Activated CD8-positive, alpha-beta T cell treated with anti-CD3 and anti-CD28 coated beads, Interleukin-2, amount 10 ng/mL, durations not matched to agents 7 days and 5 days (primary cell): ENCODE results near the gene HIVEP1. TPM values are rescaled to one million over a fixed set of nuclear protein-coding genes. Genes with fewer than 3 reads are reported as not detected.

Experiments
- ATAC-seq: fragments of 150-1000 bp; cut with Tn5 transposase; one replicate; pipeline ENCODE4 v1.10.0; 2021; ENCODE audit warnings: moderate library complexity
- CTCF ChIA-PET: fragments of 350-600 bp; sonication (Branson Sonifier 250); formaldehyde crosslinking; loops from one replicate; lab custom pipeline; 2021; ENCODE audit warnings: antibody characterized with exemption; lab: Charles Lee
- POLR2A ChIA-PET: fragments of 350-600 bp; sonication (Branson Sonifier 250); formaldehyde crosslinking; loops from one replicate; lab custom pipeline; 2021; ENCODE audit warnings: antibody characterized with exemption; lab: Charles Lee
- DNase-seq: peaks from one replicate; pipeline ENCODE4 v3.0.0-alpha.2; 2020
- H3K27ac Mint-ChIP-seq: one replicate; pipeline ENCODE4 v1.8.0; 2021; ENCODE audit warnings: mild to moderate bottlenecking, mixed read lengths
- H3K27me3 Mint-ChIP-seq: one replicate; pipeline ENCODE4 v1.8.0; 2021; ENCODE audit warnings: low read depth, mixed read lengths
- H3K36me3 Mint-ChIP-seq: one replicate; pipeline ENCODE4 v1.8.0; 2021; ENCODE audit warnings: low read depth, mixed read lengths
- H3K4me1 Mint-ChIP-seq: one replicate; pipeline ENCODE4 v1.8.0; 2021; ENCODE audit warnings: low read depth, mixed read lengths
- H3K4me3 Mint-ChIP-seq: one replicate; pipeline ENCODE4 v1.8.0; 2021; ENCODE audit warnings: mild to moderate bottlenecking, mixed read lengths
- H3K9me3 Mint-ChIP-seq: one replicate; pipeline ENCODE4 v1.8.0; 2022; ENCODE audit warnings: mixed read lengths; ENCODE audit not compliant: insufficient read depth
- total RNA-seq, 2 experiments: library from RNA; stranded (reverse); gene quantifications; one replicate each; pipeline ENCODE4 v1.2.3, GENCODE V29; 2021

The HIVEP1 gene
- total RNA-seq, 2 experiments from 2014 or later = 21.2 to 21.4 TPM

DNA sequence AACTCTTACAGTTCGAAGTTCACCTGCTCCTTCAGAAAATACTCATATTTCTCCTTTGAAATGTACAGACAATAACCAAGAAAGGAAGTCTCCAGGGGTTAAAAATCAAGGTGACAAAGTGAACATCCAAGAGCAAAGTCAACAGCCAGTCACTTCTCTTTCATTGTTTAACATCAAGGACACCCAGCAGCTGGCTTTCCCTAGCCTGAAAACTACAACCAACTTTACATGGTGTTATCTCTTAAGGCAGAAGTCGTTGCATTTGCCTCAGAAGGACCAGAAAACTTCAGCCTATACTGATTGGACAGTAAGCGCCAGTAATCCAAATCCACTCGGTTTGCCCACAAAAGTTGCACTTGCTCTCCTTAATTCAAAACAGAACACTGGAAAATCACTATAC is 113.3 kb downstream of the HIVEP1 start:
- H3K4me3 Mint-ChIP-seq = no peak overlapping the region
- no peak for DNase-seq
- no peak overlapping the region for H3K27ac Mint-ChIP-seq
- CTCF ChIA-PET = interaction anchor here (1.1 to 1.8 kb wide), 2 partner anchors 14 to 52 kb away, joined by 3 to 5 read pairs; no protein-coding TSS in a partner anchor
- no peaks in the 10 kb centered on the region for H3K27me3 Mint-ChIP-seq
- H3K4me1 Mint-ChIP-seq = peaks cover 35% of the 10 kb centered on the region
- peaks cover 60% of the 10 kb centered on the region for H3K36me3 Mint-ChIP-seq
- peaks cover 4% of the 10 kb centered on the region for H3K9me3 Mint-ChIP-seq
- POLR2A ChIA-PET = interaction anchor here (0.7 to 1.2 kb wide), 3 partner anchors 13 to 15 kb away, joined by 3 to 4 read pairs (median 3); no protein-coding TSS in a partner anchor
- no peak for ATAC-seq

DNA sequence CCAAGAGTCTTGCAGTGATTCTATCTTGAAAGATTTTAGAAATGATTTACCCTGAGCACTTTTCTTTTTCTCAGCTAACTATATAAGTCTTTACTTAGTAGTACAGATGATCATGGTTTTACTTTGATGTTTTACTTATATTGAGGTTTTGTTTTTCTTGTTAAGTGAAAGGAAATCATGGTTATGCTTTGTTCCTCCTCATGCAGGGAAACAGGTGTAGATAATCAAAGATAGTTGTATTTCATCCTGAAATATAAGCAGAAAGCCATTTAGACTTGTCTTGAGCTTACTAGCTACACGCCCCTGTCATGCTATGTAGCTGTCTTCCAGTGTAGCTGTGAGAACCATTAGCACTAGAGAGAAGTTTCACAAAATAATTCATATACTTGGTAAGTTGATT is 113.9 kb downstream of the HIVEP1 start:
- Mint-ChIP-seq H3K27me3 (no peaks in the 10 kb centered on the region), H3K27ac (peak overlapping the region; percentile 60), H3K9me3 (no peaks in the 10 kb centered on the region), H3K36me3 (peaks cover 57% of the 10 kb centered on the region), H3K4me3 (no peak overlapping the region), H3K4me1 (peaks cover 35% of the 10 kb centered on the region)
- ATAC-seq = no peak
- POLR2A ChIA-PET = interaction anchor here (1.2 kb wide), 1 partner anchor 13 kb away, joined by 4 read pairs; no protein-coding TSS in a partner anchor
- no peak for DNase-seq
- CTCF ChIA-PET = interaction anchor here (0.6 to 1.8 kb wide), 4 partner anchors 12 to 163 kb away, joined by 3 to 5 read pairs (median 4); no protein-coding TSS in a partner anchor

DNA sequence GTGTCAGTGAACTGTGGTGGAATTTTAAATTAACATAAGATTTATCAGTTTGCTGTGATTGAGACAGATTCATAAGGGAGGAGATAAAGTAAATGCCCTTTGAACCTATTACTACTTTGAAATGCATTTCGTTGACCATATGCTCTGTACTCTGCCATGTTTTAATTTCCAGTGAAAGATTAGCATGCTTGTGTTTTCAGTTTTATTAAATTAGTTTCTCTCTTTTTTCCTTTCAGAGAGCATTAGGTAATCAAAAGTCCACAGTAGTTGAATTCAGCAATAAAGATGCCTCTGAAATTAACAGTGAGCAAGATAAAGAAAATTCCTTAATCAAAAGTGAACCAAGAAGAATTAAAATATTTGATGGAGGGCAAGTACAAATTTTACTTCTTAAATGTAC is 117.4 kb downstream of the HIVEP1 start:
- H3K36me3 Mint-ChIP-seq = peaks cover 46% of the 10 kb centered on the region
- POLR2A ChIA-PET = no interaction called here
- H3K4me3 Mint-ChIP-seq = no peak overlapping the region
- ATAC-seq (no peak), DNase-seq (no peak)
- H3K27ac Mint-ChIP-seq = no peak overlapping the region
- no peaks in the 10 kb centered on the region for H3K9me3 Mint-ChIP-seq
- CTCF ChIA-PET = interaction anchor here (1.9 kb wide), 1 partner anchor 10 kb away, joined by 5 read pairs; no protein-coding TSS in a partner anchor
- no peaks in the 10 kb centered on the region for H3K27me3 Mint-ChIP-seq
- peaks cover 29% of the 10 kb centered on the region for H3K4me1 Mint-ChIP-seq

DNA sequence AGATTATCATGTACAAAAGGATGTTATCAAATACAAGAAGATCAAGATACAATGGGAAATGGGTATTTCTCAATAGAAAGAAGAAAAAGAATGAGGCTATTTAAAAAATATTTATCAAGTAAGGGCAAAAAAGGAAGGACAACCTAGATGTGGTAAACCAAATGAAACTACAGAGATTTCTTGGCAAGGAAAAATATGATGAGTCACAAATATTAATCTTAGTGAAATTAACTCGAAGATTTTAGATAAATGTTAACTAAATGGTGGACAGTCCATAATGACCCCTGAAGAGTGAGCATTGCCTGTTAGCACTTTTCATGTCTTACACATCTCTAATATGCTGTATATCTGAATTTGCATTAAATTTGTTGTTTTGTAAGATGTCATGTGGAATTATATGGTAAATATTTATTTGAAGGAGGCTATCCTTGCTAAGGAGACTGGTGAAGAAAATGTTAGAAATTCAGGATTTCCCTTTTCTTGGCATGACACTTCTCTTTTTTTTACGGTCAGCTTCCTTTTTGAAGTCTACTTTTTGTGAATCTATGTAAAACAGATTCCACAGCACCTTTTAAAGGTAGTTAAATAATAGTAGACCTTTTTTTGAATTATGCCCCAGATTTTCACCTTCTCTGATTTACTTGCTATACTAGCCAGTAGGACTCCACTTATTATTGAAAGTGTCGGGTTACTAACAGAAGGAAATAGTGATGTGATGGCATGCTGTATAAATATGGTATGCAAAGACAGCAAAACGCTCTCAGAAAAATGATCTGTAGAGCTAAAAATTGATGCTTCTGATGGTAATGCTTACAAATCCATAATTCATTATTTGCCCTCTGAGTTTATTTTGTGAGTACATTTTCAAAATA is 120.5 kb downstream of the HIVEP1 start:
- no peak for DNase-seq
- peaks cover 11% of the 10 kb centered on the region for H3K4me1 Mint-ChIP-seq
- H3K9me3 Mint-ChIP-seq = no peaks in the 10 kb centered on the region
- ChIA-PET POLR2A (no interaction called here), CTCF (no interaction called here)
- H3K27me3 Mint-ChIP-seq = no peaks in the 10 kb centered on the region
- H3K27ac Mint-ChIP-seq = no peak overlapping the region
- H3K4me3 Mint-ChIP-seq = no peak overlapping the region
- peaks cover 40% of the 10 kb centered on the region for H3K36me3 Mint-ChIP-seq
- no peak for ATAC-seq

DNA sequence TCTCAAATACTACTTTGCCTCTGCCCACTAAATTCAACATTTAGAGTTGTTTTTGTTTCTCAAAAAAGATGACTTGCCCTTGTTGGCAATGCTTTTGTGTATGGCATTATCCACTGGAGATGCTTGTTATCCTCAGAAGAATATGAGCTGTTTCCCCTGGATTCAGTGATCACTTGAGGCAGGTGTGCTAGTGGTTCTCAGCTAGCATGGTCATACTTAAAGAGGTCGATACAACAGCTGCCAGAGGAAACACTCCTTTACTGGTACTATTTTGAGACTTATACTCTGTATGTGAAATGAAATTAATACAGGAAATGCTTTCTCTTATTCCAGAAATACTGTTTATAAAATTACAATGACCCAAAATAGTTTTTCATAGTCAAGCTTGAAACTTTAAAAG is 122.5 kb downstream of the HIVEP1 start:
- no peak for DNase-seq
- no peak for ATAC-seq
- H3K27me3 Mint-ChIP-seq = no peaks in the 10 kb centered on the region
- H3K9me3 Mint-ChIP-seq = no peaks in the 10 kb centered on the region
- H3K36me3 Mint-ChIP-seq = peaks cover 45% of the 10 kb centered on the region
- CTCF ChIA-PET = interaction anchor here (0.8 to 1.2 kb wide), 4 partner anchors 15 to 422 kb away, joined by 3 to 5 read pairs (median 4); no protein-coding TSS in a partner anchor
- H3K27ac Mint-ChIP-seq = no peak overlapping the region
- H3K4me3 Mint-ChIP-seq = no peak overlapping the region
- peaks cover 26% of the 10 kb centered on the region for H3K4me1 Mint-ChIP-seq
- POLR2A ChIA-PET = no interaction called here

DNA sequence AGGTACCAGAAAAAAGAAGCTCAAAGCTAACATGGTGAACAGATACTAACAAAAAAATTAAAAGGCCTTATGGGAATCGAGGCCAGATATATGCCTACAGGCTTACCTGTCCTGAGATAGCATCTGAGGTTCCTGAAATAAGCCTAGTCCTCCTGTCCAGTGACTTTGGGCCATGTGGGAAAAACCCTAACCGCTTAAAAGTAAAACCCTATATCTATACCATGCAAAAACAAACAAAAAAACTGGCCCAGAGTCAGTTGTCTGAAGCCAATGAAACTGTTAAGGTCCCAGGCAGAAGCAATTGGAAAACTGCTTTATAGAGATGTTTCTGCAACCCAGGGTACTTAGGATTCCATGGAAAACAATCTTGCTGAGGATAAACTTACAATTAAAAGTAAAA is 122.9 kb downstream of the HIVEP1 start:
- peaks cover 48% of the 10 kb centered on the region for H3K36me3 Mint-ChIP-seq
- POLR2A ChIA-PET = no interaction called here
- CTCF ChIA-PET = interaction anchor here (0.8 to 1.2 kb wide), 3 partner anchors 59 to 422 kb away, joined by 3 to 5 read pairs (median 4); no protein-coding TSS in a partner anchor
- no peak overlapping the region for H3K27ac Mint-ChIP-seq
- H3K4me3 Mint-ChIP-seq = no peak overlapping the region
- no peak for ATAC-seq
- DNase-seq = no peak
- no peaks in the 10 kb centered on the region for H3K27me3 Mint-ChIP-seq
- H3K9me3 Mint-ChIP-seq = no peaks in the 10 kb centered on the region
- peaks cover 26% of the 10 kb centered on the region for H3K4me1 Mint-ChIP-seq

DNA sequence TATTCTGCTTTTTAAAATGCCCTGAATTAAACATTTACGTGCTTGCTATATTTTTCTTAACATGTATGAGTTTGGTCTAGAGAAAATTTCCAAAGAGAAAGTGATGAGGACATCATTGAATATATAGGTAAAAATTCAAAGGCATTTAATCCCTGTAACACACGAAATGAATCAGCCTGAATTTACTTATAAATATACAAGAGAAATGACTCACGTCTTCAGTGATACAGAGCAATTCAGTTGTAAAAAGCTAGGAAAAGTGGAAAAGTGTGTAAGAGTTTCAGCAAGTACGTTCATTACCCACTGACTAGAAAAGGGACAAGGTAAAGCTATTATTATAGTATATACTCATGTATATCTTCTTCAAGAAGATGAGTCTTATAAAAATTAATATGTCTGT is 124.8 kb downstream of the HIVEP1 start:
- Mint-ChIP-seq H3K36me3 (peaks cover 54% of the 10 kb centered on the region), H3K4me1 (peaks cover 25% of the 10 kb centered on the region), H3K4me3 (no peak overlapping the region), H3K27ac (no peak overlapping the region), H3K9me3 (no peaks in the 10 kb centered on the region), H3K27me3 (no peaks in the 10 kb centered on the region)
- ATAC-seq = no peak
- CTCF ChIA-PET = no interaction called here
- POLR2A ChIA-PET = no interaction called here
- no peak for DNase-seq

DNA sequence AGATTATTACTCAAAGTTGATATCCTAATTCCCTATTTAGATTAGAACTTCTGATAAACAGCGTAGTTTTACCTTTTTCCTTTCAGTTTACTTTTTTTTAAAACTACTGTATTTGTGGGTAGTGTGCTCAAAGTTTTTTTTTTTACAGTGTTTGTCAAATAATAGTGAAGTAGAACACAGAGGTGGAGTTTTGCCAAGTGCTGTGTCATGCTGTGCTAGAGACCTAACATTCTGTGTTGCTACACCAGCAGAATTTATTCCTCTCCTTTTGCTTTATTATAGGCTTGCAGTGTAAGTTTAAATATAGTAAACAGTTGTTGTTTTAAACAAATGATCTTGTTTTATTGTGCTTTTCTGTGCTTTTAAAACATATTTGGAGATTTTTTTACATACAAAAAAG is 125.4 kb downstream of the HIVEP1 start:
- CTCF ChIA-PET = interaction anchor here (1.1 to 2.3 kb wide), 2 partner anchors 9 to 96 kb away, joined by 5 to 6 read pairs; no protein-coding TSS in a partner anchor
- POLR2A ChIA-PET = no interaction called here
- peaks cover 57% of the 10 kb centered on the region for H3K36me3 Mint-ChIP-seq

DNA sequence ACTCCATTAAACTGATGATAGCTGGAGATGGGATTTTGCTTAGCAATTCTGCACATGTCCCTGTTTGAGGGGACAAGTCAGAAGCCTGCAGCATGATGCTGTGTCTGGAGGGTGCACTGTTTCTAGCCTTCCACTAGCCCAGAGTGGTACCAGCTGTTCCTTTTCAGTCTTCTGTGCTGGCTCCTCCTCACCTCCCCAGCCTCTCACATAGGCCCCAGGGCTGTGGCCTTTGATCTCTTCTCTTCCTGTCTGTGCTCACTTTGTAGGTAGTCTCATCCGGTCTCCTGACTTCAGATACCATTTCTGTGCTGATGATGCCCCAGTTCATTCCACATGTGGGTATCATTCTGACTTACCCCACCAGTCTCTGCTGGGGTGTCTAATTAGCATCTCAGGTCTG is 126.3 kb downstream of the HIVEP1 start:
- H3K36me3 Mint-ChIP-seq = peaks cover 59% of the 10 kb centered on the region
- H3K4me1 Mint-ChIP-seq = peaks cover 23% of the 10 kb centered on the region
- ChIA-PET POLR2A (interaction anchor here (1.0 to 1.4 kb wide), 2 partner anchors 12 to 14 kb away, joined by 3 to 4 read pairs; no protein-coding TSS in a partner anchor), CTCF (interaction anchor here (1.0 to 2.3 kb wide), 6 partner anchors 10 to 96 kb away, joined by 3 to 6 read pairs (median 4); no protein-coding TSS in a partner anchor)
- DNase-seq (peak; percentile 79), ATAC-seq (peak; percentile 100)
- peak overlapping the region; percentile 84 for H3K27ac Mint-ChIP-seq
- H3K27me3 Mint-ChIP-seq = no peaks in the 10 kb centered on the region
- H3K9me3 Mint-ChIP-seq = no peaks in the 10 kb centered on the region
- no peak overlapping the region for H3K4me3 Mint-ChIP-seq

More for the DNA sequence above, 125.4 kb downstream of the HIVEP1 start:
- Mint-ChIP-seq H3K27me3 (no peaks in the 10 kb centered on the region), H3K4me3 (no peak overlapping the region), H3K9me3 (no peaks in the 10 kb centered on the region), H3K27ac (no peak overlapping the region), H3K4me1 (peaks cover 23% of the 10 kb centered on the region)
- DNase-seq (no peak), ATAC-seq (no peak)

DNA sequence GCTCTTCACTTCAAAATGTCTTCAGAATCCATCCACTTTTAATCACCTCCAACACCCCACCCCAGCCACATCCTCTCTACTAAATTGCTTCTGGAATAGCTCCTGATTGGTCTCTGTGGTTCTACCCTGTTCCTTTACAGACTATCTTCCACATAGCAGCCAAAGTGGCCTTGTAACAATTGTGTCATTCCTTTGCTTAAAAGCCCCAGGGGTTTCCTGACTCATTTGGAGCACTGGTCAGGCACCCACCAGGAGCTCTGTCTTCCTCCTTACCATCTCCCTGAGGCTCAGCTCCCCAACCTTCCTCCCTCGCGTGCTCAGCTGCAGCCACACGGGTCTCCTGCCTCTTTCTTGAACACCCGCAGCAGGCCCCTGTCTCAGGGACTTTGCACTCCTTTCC is 126.8 kb downstream of the HIVEP1 start:
- DNase-seq (no peak), ATAC-seq (peak; percentile 13)
- H3K36me3 Mint-ChIP-seq = peaks cover 61% of the 10 kb centered on the region
- H3K4me1 Mint-ChIP-seq = peaks cover 23% of the 10 kb centered on the region
- H3K4me3 Mint-ChIP-seq = no peak overlapping the region
- POLR2A ChIA-PET = interaction anchor here (1.0 to 1.4 kb wide), 2 partner anchors 13 to 14 kb away, joined by 3 to 4 read pairs; no protein-coding TSS in a partner anchor
- CTCF ChIA-PET = interaction anchor here (1.1 to 2.3 kb wide), 4 partner anchors 13 to 95 kb away, joined by 3 to 6 read pairs (median 4); no protein-coding TSS in a partner anchor
- H3K27me3 Mint-ChIP-seq = no peaks in the 10 kb centered on the region
- peak overlapping the region; percentile 84 for H3K27ac Mint-ChIP-seq
- no peaks in the 10 kb centered on the region for H3K9me3 Mint-ChIP-seq

DNA sequence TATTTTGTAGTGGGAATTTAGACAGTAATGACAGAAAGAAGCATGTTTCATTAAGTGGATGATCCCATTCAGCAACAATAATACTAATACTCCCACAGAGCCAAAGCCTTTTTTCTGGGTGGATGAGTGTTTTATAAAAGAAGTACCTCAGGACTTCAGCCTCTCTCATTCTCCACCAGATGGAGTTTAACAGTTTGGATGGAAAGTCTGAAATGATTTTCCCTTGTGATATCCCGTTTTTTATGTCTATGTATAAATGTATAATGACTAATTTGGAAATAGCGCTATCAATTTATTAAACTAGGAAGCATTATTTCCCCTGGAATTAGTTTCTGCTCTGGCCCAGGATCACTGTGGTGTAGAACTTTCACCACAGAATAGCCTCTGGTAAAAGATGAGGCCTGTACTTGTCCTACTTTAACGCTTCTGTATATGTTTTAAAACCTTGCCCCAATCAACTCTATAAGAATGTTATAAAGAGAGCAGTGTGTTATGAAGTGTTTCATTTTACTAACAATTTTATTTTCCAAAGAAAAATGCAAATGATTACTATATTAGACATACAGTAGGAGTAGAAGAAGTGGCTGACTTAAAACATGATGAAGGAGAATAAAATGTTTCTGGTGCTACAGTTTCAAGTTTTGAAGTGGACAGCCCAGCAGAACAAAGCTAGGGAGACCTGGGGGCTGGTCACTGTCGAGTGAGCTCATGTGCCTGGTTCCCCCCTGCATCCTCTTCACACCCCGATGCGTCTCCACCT is 135.6 kb downstream of the HIVEP1 start:
- Mint-ChIP-seq H3K27ac (no peak overlapping the region), H3K4me1 (peaks cover 20% of the 10 kb centered on the region), H3K36me3 (peaks cover 19% of the 10 kb centered on the region), H3K4me3 (no peak overlapping the region), H3K27me3 (no peaks in the 10 kb centered on the region), H3K9me3 (no peaks in the 10 kb centered on the region)
- POLR2A ChIA-PET = no interaction called here
- ATAC-seq = no peak
- CTCF ChIA-PET = interaction anchor here (2.9 kb wide), 1 partner anchor 86 kb away, joined by 9 read pairs; no protein-coding TSS in a partner anchor
- DNase-seq = no peak
